GM12878 (cell line): ENCODE results near the gene LAT. TPM values are rescaled to one million over a fixed set of nuclear protein-coding genes. Genes with fewer than 3 reads are reported as not detected.
"Not testable (repeated sequence)": the region's sequence is repeated elsewhere in the genome, so short reads cannot be mapped to it uniquely, and the experiment has no call there.

ENCODE experiments used
- ATAC-seq: fragments of 200-7000 bp; cut with Tn5 transposase; 3 replicates; pipeline ENCODE4 v1.9.1; 2020; ENCODE audit warnings: mild to moderate bottlenecking, moderate library complexity
- BruUV-seq: library from RNA; stranded (reverse); fragments of 400-500 nt; replicated peaks from 2 replicates; lab custom pipeline; 2021; lab: Mats Ljungman, UMichigan
- CTCF ChIA-PET: fragments of 300-600 bp; sonication (Branson Sonifier 250); formaldehyde crosslinking; extraction: SDS; loops from one replicate; lab custom pipeline; 2021; ENCODE audit warnings: inconsistent platforms; lab: Yijun Ruan, JAX
- POLR2A ChIA-PET: fragments of 350-600 bp; formaldehyde crosslinking; extraction: SDS; loops from one replicate; lab custom pipeline; 2021; ENCODE audit warnings: inconsistent platforms; lab: Charles Lee
- RAD21 ChIA-PET: fragments of 300-600 bp; sonication (Branson Sonifier 250); formaldehyde crosslinking; loops from one replicate; lab custom pipeline; 2023; ENCODE audit warnings: antibody characterized with exemption; ENCODE audit not compliant: unreplicated experiment; lab: Charles Lee
- SMC1A ChIA-PET: fragments of 300-600 bp; sonication (Branson Sonifier 250); formaldehyde crosslinking; loops from one replicate; lab custom pipeline; 2023; ENCODE audit not compliant: unreplicated experiment, uncharacterized antibody; lab: Charles Lee
- DNase-seq: peaks from one replicate; pipeline ENCODE4 v3.0.0-alpha.2; 2011; ENCODE audit warnings: low read depth, low spot score
- FAIRE-seq: peaks from 3 replicates; lab custom pipeline; 2011; peaks lifted over from hg19 to GRCh38; lab: Jason Lieb, UNC
- H2AFZ ChIP-seq: 2 replicates; pipeline ENCODE4 v1.6.0; 2011; ENCODE audit warnings: low read depth, low read length, control low read depth; ENCODE audit not compliant: control insufficient read depth
- H3K27ac ChIP-seq: 2 replicates; pipeline ENCODE4 v1.5.1; 2011; ENCODE audit warnings: control low read depth; ENCODE audit not compliant: control insufficient read depth, insufficient read depth
- H3K27me3 ChIP-seq, 2 experiments: replicated peaks in 1 of 2; 2 replicates each; pipeline versions ENCODE4 v1.6.0 to v1.6.1; 2011; ENCODE audit warnings: low read length in 1 of 2; ENCODE audit not compliant: control insufficient read depth in 2 of 2, insufficient read depth in 2 of 2
- H3K36me3 ChIP-seq, 2 experiments: 2 replicates each; pipeline ENCODE4 v1.5.1; 2011; ENCODE audit warnings: low read length in 1 of 2; ENCODE audit not compliant: control insufficient read depth in 2 of 2, insufficient read depth in 2 of 2
- H3K4me1 ChIP-seq: 2 replicates; pipeline ENCODE4 v1.6.1; 2011; ENCODE audit warnings: mild to moderate bottlenecking, low read length, moderate library complexity, mixed read lengths; ENCODE audit not compliant: control insufficient read depth, insufficient read depth
- H3K4me2 ChIP-seq: 2 replicates; pipeline ENCODE4 v1.6.0; 2011; ENCODE audit warnings: control low read depth; ENCODE audit not compliant: control insufficient read depth, insufficient read depth
- H3K4me3 ChIP-seq: fragments of 200-600 bp; sonication (generic); 2 replicates; pipeline ENCODE4 v1.5.1; 2016
- H3K79me2 ChIP-seq: 2 replicates; pipeline ENCODE4 v1.6.0; 2011; ENCODE audit warnings: low read length; ENCODE audit not compliant: control insufficient read depth, insufficient read depth
- H3K9ac ChIP-seq: 2 replicates; pipeline ENCODE4 v1.8.0; 2011; ENCODE audit warnings: low read length, control low read depth, mixed read lengths; ENCODE audit not compliant: control insufficient read depth, insufficient read depth
- H3K9me3 ChIP-seq: replicated peaks from 3 replicates; pipeline ENCODE4 v1.5.1; 2011; ENCODE audit warnings: mild to moderate bottlenecking, low read length; ENCODE audit not compliant: control insufficient read depth, insufficient read depth
- H4K20me1 ChIP-seq: 2 replicates; pipeline ENCODE4 v1.6.0; 2011; ENCODE audit not compliant: control insufficient read depth, insufficient read depth
- ASH2L ChIP-seq: fragments of 300-600, 200-600 bp; sonication (generic); IDR thresholded peaks from 2 replicates; pipeline ENCODE4 v1.6.1; 2017; ENCODE audit warnings: low read depth, mild to moderate bottlenecking, borderline replicate concordance
- CEBPZ ChIP-seq: fragments of 150-350 bp; IDR thresholded peaks from 2 replicates; pipeline ENCODE4 v1.6.1; 2016; ENCODE audit warnings: low read depth, low read length
- CREM ChIP-seq: IDR thresholded peaks from 2 replicates; pipeline ENCODE4 v1.6.1; 2014; ENCODE audit warnings: antibody characterized with exemption, low read depth
- IKZF1 ChIP-seq: fragments of 450-650 bp; conservative IDR thresholded peaks from 2 replicates; pipeline ENCODE4 v1.6.1; 2017; ENCODE audit warnings: antibody characterized with exemption, mild to moderate bottlenecking
- SP1 ChIP-seq: IDR thresholded peaks from one replicate; pipeline ENCODE4 v1.6.1; 2011; ENCODE audit warnings: low read depth, low read length
- TBL1XR1 ChIP-seq: IDR thresholded peaks from 2 replicates; pipeline ENCODE4 v1.6.1; 2012; ENCODE audit warnings: low read depth, low read length, improper control_type of control experiment
- ZNF384 ChIP-seq: IDR thresholded peaks from 2 replicates; pipeline ENCODE4 v1.6.1; 2012; ENCODE audit warnings: low read depth, mild to moderate bottlenecking, low read length, improper control_type of control experiment, borderline replicate concordance
- WGBS: methylation state at CpG from one replicate; pipeline ENCODE4 v1.1.6; 2016; ENCODE audit warnings: low lambda C conversion rate; ENCODE audit not compliant: insufficient replicate concordance, insufficient coverage; ENCODE audit errors: missing lambda C conversion rate; 5-methylcytosine and 5-hydroxymethylcytosine counted together
- in situ Hi-C: fragments of 300-500 bp; cut with MboI; formaldehyde crosslinking; loops from 9 replicates; pipeline ENCODE4 v1.14.3; 2018; ENCODE audit warnings: mixed read lengths
- intact Hi-C: fragments of 100-400 bp; cut with micrococcal nuclease; formaldehyde crosslinking; loops from one replicate; pipeline ENCODE4 v1.14.2; 2022; ENCODE audit not compliant: unreplicated experiment
- polyA plus RNA-seq, 11 experiments: library from polyadenylated mRNA; depleted of rRNA in 4 of 11; unstranded in 6 of 11; stranded (reverse) in 5 of 11; fragments of >200 nt; fragmentation: Nextera tagmentation in 4 of 11; fragmentation: Illumina TruSeq in 1 of 11; extraction: Ambion mirVana in 4 of 11; extraction: Trizol in 1 of 11; gene quantifications; 1 replicate in 1 of 11; 2 replicates in 10 of 11; pipeline versions ENCODE4 v1.2.1 to v1.2.3, GENCODE V29; 2011 to 2016; ENCODE audit warnings: inconsistent platforms in 2 of 11, missing spikeins in 2 of 11, low read depth in 1 of 11
- total RNA-seq, 4 experiments: library from RNA; depleted of rRNA in 3 of 4; stranded (reverse); fragments of >200 nt in 3 of 4; fragmentation: Illumina TruSeq in 1 of 4; extraction: Trizol in 1 of 4; gene quantifications; 2 replicates each; pipeline versions ENCODE4 v1.2.1 to v1.2.3, GENCODE V29; 2013 to 2021

The LAT gene
- total and polyA plus RNA-seq, 10 of the 15 experiments (the other 5 are each of a cell fraction or from before 2014, with no cell fraction given) = 0.39 to 6.9 (median 2.0) TPM

GRCh38 chr16:28938721-28939120 is 46.1 kb upstream of the LAT start:
- intact Hi-C loops = no loop called here
- POLR2A ChIA-PET = interaction anchor here (0.5 kb wide), 2 partner anchors 11 to 29 kb away, joined by 3 to 5 read pairs; no protein-coding TSS in a partner anchor
- TF ChIP-seq CREM = no peak
- no peak for TF ChIP-seq ASH2L
- no peak for TF ChIP-seq CEBPZ
- TF ChIP-seq IKZF1 = no peak
- no peak for TF ChIP-seq ZNF384
- TF ChIP-seq TBL1XR1 = no peak
- TF ChIP-seq SP1 = no peak
- TF ChIP-seq, all 136 proteins: peak for 0
- no TSS peak for BruUV-seq
- no peak overlapping the region for H3K4me3 ChIP-seq
- H3K9ac ChIP-seq = no peak overlapping the region
- no peak for FAIRE-seq
- H3K79me2 ChIP-seq = no peaks in the 10 kb centered on the region; the same call in none of the 2 replicates
- in situ Hi-C loops = no loop called here
- no peak overlapping the region for H2AFZ ChIP-seq
- peaks cover 0 to 6% of the 10 kb centered on the region in 2 experiments; a peak in 1 of 4 replicates for H3K36me3 ChIP-seq
- CTCF ChIA-PET = no interaction called here
- H3K4me1 ChIP-seq = no peaks in the 10 kb centered on the region; the same call in 1 of the 2 replicates
- no peaks in the 10 kb centered on the region for H4K20me1 ChIP-seq
- H3K27ac ChIP-seq = no peak overlapping the region
- RAD21 ChIA-PET = no interaction called here
- H3K4me2 ChIP-seq = no peak overlapping the region
- H3K9me3 ChIP-seq = no peaks in the 10 kb centered on the region
- no peak for DNase-seq
- no peak for ATAC-seq
- no peaks in the 10 kb centered on the region for H3K27me3 ChIP-seq
- SMC1A ChIA-PET = interaction anchor here (2.8 kb wide), 1 partner anchor 15 kb away, joined by 13 read pairs; no protein-coding TSS in a partner anchor
- 86% methylated on average over 6 of the region's 7 CpGs for WGBS

- 97% methylated on average over 6 of the region's 7 CpGs for WGBS
- CTCF ChIA-PET, FAIRE-seq, H2AFZ ChIP-seq, RAD21 ChIA-PET, DNase-seq, H3K4me2 ChIP-seq, H3K9me3 ChIP-seq, H3K36me3 ChIP-seq, BruUV-seq, H3K79me2 ChIP-seq, intact Hi-C loops, ATAC-seq, H3K9ac ChIP-seq, H3K4me3 ChIP-seq, H4K20me1 ChIP-seq, in situ Hi-C loops, H3K27me3 ChIP-seq, H3K4me1 ChIP-seq, H3K27ac ChIP-seq: not testable (repeated sequence)
- POLR2A ChIA-PET = interaction anchor here (0.9 kb wide), 1 partner anchor 17 kb away, joined by 3 read pairs; no protein-coding TSS in a partner anchor
- SMC1A ChIA-PET = interaction anchor here (1.1 to 1.2 kb wide), 2 partner anchors 16 to 95 kb away, joined by 3 read pairs; no protein-coding TSS in a partner anchor
Measured at GRCh38 chr16:28939825-28940224, 45.0 kb upstream of the LAT start.
